NCI-H345 treated with DMSO at 0.1 percent for 48 hours (cell line): ENCODE results near the gene POU2F1.

Source experiments
- DNase-seq: peaks from one replicate; lab custom pipeline; 2025; ENCODE audit not compliant: unreplicated experiment; lab: John Stamatoyannopoulos, UW

POU2F1 gene

DNA sequence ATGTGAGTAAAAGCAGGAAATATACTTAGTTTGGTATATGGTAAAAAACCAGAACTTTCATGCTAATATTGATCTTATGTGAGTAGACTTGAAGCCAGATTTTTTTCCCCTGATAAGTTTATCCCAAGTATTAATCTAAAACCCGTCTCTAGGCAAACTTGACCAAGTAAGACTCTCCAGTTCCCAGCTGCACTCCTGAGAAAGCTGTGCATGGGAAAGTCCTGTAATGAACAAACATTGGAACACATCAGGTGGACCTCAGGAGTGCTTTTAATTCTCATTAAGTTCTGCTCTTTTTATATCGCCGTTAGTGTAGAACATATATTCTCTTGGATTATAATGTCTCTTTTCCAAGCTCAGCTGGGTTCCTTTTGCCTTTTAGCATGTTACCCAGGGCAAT is 192.6 kb downstream of the POU2F1 start:
- no peak for DNase-seq

DNA sequence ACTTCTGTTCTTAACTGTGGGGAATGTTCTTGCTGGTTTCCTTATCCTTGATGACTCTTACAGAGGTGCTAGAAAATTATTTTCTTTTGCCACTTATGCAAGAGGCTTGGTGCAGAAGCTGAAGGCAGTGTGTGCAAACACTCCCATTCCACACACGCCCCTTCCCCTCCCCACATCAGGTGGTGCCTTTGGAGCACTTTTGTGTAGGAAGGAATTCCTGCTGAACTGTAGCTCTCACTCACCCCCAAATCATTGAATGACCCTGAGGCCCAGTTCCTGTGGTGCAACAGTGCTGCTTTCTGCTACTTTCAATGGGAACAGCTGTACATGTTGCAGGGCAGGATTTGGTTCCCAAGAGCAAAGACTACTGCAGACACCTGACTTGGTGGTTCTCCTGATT is 195.8 kb downstream of the POU2F1 start:
- no peak for DNase-seq

DNA sequence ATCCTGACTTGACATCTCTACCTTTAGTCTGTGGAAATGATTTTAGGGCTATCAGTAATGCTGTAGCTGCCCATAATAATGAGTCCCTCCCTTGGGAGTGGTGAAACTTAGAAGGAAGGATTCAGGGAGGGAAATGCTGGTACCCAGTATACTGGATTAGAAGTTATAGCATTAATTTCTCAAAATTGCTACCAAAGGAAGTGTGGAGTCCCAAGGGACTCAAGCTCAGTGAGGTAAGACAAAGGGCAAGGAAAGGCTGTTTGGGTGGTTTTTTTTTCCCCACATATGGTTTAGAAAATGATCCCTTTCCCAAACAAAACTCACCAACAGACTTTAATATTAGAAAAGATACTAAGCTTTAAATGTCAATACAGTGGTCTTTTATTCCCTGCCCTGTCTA is 197.7 kb downstream of the POU2F1 start:
- no peak for DNase-seq

DNA sequence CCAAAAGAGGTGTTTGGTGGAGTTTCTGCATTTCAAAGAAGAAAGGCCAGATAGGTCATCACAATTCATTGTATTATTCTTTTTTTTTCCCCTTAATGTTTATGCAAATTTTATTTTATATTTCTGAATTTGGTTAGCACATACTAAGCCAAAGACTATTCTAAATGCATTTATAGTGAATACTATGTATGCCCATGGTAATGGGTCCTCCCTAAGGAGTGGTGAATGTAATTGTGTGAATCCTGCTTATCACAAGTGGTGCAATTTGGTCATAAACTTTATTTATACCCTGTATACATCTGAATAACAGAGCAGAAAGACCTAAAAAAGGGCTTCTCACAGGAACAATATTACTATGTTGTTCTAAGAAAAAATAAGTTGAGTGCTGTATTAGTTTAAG is 198.6 kb downstream of the POU2F1 start:
- DNase-seq, result no peak

DNA sequence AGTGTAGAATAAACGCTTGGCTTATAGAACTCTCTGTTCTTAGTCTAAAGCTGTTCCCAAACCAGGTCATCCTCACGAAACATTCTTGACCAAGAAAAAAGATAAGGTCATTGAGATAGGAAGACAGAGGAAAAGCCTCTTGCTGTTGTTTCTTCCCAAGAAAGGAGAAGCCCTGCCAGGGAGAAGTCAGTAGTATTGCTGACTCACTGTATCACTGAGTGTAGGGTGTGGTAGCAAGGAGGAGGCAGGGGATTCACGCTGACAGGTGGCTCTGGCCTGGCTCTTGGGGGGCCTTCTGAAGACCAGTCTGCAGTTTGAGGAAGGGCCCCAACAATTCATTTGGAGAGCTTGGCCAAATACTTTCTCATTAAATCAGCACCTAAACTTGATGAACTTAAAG is 199.8 kb downstream of the POU2F1 start:
- no peak for DNase-seq

DNA sequence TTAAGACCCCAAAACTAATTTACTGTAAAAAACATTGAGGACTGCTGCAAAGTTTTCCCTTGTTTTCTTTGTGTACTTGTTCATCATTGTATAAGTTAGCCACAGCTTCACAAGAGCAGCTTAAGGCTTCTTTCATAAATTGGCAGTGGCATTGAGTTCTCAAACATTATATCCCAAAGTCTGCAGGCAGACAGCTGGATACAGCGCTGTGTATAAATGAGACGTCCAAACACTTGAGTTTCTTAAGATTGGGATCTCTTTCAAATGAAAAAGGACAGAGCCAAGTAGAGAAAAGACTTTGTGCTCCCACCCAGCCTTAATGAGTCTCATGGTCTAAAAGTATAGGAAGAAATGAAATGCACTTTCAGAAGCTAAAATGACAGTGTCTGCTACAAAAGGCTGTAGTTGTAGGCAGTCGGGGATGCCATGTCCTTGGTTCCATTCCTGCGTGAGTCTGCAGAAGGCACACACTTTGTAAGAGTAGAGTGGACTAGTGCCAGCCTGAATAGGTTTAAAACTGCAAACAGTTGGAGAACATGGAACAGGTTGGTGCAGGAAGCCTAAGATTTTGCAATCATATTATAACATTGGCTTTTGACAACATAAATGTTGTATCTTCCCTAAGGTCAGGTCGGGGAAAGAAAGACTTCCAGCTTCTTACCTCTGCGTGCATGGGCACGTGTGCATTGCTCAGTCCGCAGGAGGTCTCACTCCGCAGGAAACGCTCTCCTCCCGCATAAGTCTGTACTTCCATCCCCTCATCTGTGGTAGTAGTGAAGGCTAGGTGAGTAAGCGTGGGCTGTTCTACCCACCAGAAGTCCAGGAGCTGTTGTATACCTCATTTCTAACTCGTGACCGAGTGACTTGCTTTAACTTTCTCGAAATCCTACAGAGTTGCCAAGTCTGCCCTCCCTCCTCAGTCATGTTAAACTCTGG is 203.3 kb downstream of the POU2F1 start:
- no peak for DNase-seq

DNA sequence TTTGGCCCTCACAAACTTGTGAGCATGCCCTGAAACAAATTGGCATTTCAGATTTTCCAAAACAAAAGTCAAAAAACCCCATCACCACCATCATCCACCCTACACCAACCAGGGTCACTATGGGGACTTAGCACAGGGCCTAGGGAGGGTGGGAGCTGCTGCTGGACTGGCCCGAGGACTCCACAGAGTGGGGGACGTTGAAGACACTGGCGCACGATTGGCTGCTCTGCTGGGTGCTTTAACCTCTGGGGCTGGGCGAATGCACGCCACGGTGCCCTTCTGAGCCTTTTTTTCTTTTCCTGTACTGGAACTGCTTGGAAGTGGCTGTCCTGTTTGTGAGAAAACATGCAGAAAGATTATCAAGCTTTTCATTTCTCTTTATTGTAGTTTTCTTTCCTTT is 204.8 kb downstream of the POU2F1 start:
- no peak for DNase-seq

DNA sequence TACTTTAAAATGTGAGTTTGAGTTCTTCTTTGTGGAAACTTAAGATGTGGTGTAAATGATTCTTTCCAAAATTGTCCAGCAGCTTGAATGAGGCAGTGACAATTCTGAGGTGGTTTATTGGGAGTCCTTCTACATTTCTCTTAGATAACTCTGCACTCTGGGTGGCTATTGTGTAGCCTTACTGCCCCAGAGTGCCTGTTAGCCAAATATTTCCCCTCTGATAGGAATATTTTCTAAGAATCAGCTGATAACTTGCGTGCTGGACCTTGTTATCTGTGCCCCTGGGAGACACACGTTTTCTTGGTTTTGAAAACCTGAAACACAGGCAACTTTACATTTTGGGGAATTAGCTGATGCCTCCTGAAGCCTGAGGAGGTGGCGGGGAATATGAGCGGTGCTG is 206.0 kb downstream of the POU2F1 start:
- no peak for DNase-seq

DNA sequence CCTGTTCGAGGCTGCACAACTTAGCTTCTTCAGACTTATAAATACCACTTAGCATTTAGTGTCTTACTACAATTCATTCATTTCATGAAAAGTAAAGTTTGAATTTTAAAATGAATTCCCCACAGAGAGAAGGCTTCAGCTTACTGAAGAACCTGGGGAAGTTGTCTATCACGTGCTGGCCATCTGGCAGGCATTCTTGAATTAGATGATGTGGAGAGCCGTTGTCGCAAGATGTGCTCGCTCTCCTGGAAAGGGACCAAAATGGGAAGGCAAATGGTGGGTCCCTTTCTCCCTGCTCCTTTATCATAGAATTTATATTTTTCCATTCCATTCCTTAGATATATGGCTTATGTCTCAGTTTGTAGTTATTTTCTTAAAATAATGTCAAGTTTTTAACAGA is 207.2 kb downstream of the POU2F1 start:
- DNase-seq, result no peak

DNA sequence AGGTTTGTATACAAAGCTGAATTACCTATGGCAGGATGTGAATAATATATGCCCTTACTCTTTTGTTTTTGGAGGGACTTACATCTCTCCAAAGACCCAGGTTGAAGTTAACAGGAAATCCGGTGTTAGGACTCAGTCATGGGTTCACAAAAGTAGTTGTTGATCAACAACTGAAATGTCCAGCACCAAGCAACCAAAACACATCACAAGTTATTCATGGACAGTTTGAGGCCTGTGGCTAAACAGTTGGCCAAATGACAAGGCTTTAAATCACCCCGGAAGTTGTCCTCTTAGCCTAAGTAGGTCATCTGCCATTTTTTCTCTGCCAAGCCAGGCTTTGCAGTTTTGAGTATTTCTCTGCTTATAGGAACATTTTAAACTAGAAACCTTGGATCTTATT is 207.7 kb downstream of the POU2F1 start:
- DNase-seq, result no peak

DNA sequence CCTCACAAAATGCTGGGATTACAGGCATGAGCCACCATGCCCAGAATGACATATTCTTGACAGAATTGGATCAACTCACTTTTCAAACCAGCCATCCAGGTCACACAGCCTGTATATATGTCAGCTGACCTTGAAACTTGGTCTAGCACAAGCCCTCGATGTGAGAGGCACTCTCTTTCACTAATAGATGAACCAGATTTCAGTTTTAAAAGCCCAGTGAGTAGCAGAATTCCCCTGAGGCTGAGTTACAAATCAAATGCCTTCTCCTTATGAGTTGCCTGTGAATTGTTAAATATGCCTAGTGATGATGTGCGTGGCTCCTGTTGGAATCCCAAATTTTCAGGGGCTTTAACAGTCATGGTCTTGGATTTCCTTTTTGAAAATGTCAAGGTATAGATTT is 208.9 kb downstream of the POU2F1 start:
- no peak for DNase-seq

DNA sequence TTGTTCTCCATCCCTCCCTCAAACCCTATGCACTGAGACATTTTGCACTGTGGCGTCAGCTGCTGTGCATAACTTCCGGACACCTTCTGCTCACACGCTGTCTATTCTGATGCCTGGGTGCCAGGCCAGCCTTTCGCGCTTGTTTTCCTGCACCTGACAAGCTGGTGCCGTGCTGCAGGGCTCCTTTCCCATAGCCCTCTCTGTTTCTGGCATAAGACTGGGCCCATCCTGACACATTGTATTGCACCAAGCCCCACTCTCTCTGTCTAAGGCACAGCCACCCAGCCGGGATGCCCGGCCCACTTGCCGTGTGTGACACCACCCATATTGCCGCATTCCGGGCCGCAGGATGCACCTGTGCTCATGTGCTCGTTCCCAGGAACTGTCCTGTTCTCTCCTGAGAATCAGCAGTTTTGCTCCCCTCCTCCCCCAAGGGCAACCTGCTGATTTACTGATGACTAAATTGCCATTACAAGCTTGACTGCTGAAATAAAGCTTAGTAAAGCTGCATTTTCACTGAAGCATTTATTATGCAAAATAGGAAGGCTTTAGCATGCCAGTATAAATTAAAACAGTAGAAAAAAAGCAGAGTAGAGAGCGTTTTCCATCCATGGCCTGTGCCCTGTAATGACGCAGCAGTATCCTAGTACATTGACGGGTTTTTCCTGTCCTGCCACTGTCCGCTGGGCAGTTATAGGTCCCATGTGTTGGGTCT is 209.6 kb downstream of the POU2F1 start:
- no peak for DNase-seq

DNA sequence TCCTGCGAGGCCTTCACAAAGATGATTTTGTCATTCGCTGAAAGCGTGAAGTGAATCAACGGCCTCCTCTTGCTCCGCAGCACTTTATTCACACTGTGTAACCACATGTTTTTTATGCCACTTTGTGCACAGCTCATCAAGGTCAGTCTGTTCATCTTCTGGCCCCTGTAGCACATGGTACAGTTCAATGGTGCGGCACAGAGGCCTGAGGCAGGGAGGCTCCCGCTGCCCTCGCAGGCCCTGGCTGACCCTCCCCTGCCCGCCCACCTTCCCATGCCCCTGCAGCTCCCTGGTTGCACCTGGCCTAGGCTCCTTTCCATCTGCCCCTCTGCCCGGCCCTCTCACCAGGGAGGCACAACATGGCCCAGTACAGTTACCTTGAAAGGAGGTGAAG is 210.2 kb downstream of the POU2F1 start:
- DNase-seq, result no peak

DNA sequence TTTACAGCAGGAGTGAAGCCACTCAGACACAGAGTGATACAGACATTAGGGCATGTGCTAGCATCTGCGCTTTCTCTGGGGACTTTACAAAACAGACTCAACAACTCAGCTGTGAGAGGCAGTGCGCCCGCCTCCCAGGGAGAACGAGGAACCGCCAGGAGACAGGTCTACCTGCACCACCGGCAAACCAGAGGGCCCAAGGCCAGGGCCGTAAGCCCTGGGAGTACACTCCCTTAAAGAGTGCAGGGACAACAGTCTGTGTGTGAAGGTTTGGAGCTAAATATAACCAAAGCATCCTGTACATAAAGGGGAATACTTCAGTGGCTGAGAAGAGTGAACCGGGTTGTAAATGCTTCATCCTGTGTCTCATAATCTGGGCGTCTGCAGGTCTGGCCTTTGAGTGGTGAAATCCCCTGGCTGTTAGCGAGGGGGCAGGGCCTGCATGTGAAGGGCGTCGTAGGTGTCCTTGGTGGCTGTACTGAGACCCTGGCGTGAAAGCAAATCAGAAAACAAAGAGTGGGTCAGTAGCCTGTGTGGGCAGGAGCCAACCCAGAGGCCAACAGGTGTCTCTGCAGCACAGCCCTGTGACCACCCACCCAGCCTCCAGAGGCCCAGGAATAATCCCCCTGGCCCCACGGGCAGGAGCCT is 210.7 kb downstream of the POU2F1 start:
- no peak for DNase-seq

DNA sequence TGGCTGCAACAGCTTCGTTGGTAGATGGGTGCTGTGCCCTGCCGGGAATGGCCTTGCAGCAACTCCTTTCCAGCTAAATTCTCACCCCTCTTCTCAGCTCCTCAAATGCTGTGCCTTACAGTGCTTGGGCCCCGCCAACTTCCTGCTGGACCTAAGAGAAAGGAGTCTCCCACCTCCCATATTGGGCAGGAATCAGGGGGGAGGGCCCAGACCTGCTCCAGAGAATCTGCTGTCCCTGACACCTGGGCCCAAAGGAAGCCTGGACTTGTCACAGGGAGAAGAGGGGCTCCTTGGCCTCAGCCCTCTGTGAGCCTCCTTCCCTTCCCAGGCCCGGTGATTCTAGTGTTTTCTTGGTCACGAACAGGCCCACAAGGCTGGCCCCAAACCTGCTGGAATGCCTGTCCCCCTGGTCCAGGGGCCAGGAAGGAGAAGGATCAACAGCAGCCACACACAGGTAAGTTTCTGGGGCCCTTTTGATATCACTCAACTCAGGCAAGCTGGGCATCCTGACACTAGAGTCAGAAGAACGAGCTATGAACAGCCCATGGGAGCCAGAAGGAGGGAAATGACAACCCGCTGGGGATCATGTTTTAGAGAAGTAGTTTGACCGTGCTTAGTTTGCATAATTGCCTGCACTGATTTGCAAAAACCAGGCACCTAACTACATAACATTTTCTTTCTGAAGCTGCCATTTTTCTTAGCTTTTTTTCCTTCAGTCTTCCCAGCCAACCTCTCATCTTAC is 211.4 kb downstream of the POU2F1 start:
- DNase-seq, result no peak

DNA sequence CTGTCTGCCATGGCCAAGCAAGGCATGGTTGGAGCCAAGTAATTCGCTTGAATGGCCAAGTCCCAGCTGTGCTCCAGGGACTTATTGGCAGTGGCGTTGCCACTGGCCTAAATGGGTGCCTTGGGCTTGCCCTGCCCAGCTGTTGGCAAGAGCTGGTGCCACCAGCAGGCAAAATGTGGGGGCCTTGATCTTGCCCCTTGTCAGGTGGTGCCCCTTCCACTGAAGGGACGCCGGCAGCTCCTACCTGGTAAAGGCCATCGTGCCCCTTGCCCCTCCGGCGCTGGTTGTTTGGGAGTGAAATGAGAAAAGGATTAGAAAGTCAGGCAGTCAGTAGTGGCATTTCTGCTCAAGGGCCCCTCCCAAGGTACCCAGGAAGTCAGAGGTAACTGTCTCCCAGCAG is 212.1 kb downstream of the POU2F1 start:
- no peak for DNase-seq

DNA sequence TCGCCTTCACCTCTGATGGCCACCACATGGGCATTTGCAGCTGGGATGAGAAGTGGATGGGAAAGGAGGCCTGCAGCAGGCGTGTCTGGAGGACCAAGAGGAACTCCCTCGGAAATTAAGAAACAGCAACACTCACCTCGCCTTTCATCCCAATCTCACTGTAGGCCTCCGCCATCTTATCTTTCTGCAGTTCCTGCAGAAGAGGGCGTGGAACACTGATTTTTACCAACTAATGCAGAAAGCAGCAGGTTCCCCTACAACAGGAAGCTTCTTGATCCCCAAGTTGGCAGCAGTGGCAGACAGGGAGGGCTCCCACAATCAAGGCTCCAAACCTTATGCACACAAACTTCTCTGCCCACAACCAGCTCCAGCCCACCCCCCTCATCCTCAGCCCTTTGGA is 213.2 kb downstream of the POU2F1 start:
- DNase-seq, result no peak

DNA sequence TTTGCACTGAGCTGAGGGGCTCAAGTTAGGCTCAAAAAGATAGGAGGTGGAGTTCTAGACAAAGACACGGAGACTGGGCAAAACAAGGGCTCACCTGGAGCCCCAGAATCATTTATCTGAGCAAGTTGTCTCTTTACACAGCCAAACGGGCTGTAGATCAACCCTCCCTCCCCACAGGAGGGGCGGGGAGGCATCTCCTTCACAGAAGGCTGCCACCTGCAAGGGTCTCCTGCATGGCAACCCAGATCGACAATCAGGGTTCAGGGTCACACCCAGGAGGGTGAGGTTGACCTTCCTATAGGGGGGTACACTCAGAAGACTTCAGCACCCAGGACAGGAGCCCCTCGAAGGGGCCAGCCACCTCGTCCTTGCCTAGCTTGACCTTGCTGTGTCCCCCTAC is 213.6 kb downstream of the POU2F1 start:
- no peak for DNase-seq

DNA sequence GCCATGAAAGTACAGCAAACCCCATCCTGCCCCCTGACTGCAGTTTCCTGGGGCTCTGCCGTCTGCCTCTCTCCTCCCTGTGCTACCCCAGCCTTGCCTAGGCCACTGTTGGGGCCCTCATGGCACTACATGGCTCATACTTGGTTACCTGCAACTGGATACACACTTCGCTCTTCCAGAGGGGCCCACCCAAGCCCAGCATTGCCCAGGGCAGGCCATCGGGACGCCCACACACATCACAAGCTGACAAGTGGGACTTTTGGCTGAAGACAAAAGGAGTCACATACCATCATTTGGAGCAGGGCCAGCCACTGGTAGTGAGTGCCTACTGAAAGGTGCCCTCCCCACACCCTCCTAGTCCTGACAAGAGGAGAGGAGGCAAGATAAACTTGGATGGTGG is 214.8 kb downstream of the POU2F1 start:
- no peak for DNase-seq

DNA sequence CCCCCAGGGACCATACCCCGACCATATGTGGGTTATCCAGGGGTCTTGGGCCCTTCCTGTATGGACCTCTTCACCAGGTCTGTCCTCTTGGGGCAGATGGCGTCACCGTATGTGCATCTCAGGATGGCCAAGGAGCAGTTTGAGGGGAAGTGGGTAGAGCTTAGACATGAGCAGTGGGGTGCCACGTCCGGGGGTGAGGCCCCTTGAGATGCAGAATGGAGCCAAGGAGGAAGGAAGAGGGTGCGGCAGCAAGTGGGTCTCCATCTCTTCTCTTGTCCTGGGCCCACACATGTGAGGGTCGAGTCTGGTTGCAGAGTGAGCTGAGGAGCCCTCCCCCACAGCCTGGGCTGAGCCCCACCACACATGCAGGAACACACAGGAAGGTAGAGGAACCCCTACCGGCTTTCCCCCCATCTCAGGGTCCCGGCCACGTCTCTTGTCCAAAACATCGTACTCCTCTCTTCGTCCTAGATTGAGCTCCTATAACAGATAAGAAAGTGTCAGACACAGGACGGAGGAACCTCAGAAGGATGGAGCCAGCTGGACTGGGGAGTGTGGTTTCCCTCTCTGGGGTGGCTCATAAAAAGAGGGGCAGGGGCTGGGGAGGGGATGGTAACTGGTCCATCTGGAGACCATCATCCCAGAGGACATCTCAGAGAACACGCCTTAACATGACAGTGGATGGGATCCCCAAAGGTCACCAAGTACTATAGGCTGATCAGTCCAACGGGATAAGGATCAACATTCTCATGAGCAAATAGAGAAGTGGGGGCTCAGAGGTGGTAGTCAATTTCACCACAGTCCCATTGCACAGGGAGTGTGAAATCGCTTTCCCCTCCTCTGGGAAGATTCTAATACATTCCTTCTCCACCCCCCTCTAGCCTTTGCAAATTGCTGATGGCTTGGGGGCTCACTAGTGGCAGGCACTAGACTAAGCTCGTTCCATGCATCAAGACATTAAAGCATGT is 217.8 kb downstream of the POU2F1 start:
- DNase-seq, result no peak
